HG03378 (cell line): ENCODE results near the gene U2AF2.
"Not testable (repeated sequence)": the region's sequence is repeated elsewhere in the genome, so short reads cannot be mapped to it uniquely, and the experiment has no call there.

Experiments used
- ATAC-seq: cut with Tn5 transposase; IDR thresholded peaks from one replicate; pipeline ENCODE4 v1.9.1; 2021; ENCODE audit warnings: mild to moderate bottlenecking, moderate library complexity; ENCODE audit not compliant: unreplicated experiment

The U2AF2 gene

GRCh38 chr19:55700813-55701212, 46.0 kb downstream of the U2AF2 start:
- no peak for ATAC-seq

- ATAC-seq, result no peak
Observed at GRCh38 chr19:55702131-55702627, 47.3 kb downstream of the U2AF2 start.

GRCh38 chr19:55703790-55704215, 49.0 kb downstream of the U2AF2 start:
- no peak for ATAC-seq

- ATAC-seq, result no peak
Observed at GRCh38 chr19:55704494-55705245, 49.8 kb downstream of the U2AF2 start.

- no peak for ATAC-seq
Observed at GRCh38 chr19:55705972-55706371, 51.1 kb downstream of the U2AF2 start.

GRCh38 chr19:55711719-55712118, 56.9 kb downstream of the U2AF2 start:
- ATAC-seq, result no peak

GRCh38 chr19:55712804-55713631, 58.2 kb downstream of the U2AF2 start:
- ATAC-seq, result no peak

- ATAC-seq, result no peak
Observed at GRCh38 chr19:55716531-55716930, 61.7 kb downstream of the U2AF2 start.

- ATAC-seq, result no peak
Observed at GRCh38 chr19:55717251-55717650, 62.4 kb downstream of the U2AF2 start.

GRCh38 chr19:55717879-55718711, 63.3 kb downstream of the U2AF2 start:
- ATAC-seq, result not testable (repeated sequence)

- no peak for ATAC-seq
Observed at GRCh38 chr19:55720214-55720746, 65.4 kb downstream of the U2AF2 start.

- ATAC-seq, result no peak
Observed at GRCh38 chr19:55720801-55721200, 66.0 kb downstream of the U2AF2 start.

GRCh38 chr19:55723491-55723890, 68.7 kb downstream of the U2AF2 start:
- no peak for ATAC-seq
